A549 (cell line): Measurements from ENCODE around the gene MYO9A. TPM values are rescaled to one million over a fixed set of nuclear protein-coding genes. Genes with fewer than 3 reads are reported as not detected.

Experiments
- ATAC-seq, 2 experiments: fragments of 200-7000 bp in 1 of 2; fragments of >200 bp in 1 of 2; cut with Nextera tagmentation in 1 of 2; cut with Tn5 transposase in 1 of 2; 3 replicates each; pipeline versions ENCODE4 v1.8.0 to v1.9.1; 2018 to 2020; ENCODE audit warnings: mild to moderate bottlenecking in 1 of 2, moderate library complexity in 1 of 2
- CTCF ChIA-PET: fragments of 300-600 bp; sonication (Branson Sonifier 250); formaldehyde crosslinking; extraction: SDS; loops from one replicate; lab custom pipeline; 2021; ENCODE audit warnings: antibody characterized with exemption, inconsistent platforms; lab: Yijun Ruan, JAX
- POLR2A ChIA-PET: fragments of 350-600 bp; formaldehyde crosslinking; extraction: SDS; loops from one replicate; lab custom pipeline; 2021; ENCODE audit warnings: antibody characterized with exemption, inconsistent platforms; lab: Yijun Ruan, JAX
- DNase-seq, 2 experiments: peaks; one replicate each; pipeline versions ENCODE4 v3.0.0 to v3.0.0-alpha.2; 2011 to 2016; ENCODE audit warnings: low read depth in 1 of 2, low spot score in 1 of 2
- FAIRE-seq: peaks from 2 replicates; lab custom pipeline; 2011; peaks lifted over from hg19 to GRCh38; lab: Jason Lieb, UNC
- H3K27ac ChIP-seq, 2 experiments: fragments of >200 bp; sonication (Bioruptor Twin); formaldehyde crosslinking; 3 replicates each; pipeline ENCODE4 v1.5.1; 2016 to 2017
- H3K4me1 ChIP-seq: fragments of >200 bp; sonication (Bioruptor Twin); formaldehyde crosslinking; 3 replicates; pipeline ENCODE4 v1.6.1; 2016
- H3K4me2 ChIP-seq: fragments of >200 bp; sonication (Bioruptor Twin); formaldehyde crosslinking; 3 replicates; pipeline ENCODE4 v1.6.1; 2016
- H3K4me3 ChIP-seq: fragments of >200 bp; sonication (Bioruptor Twin); formaldehyde crosslinking; 3 replicates; pipeline ENCODE4 v1.5.1; 2016
- H3K9me3 ChIP-seq: fragments of >200 bp; sonication (Bioruptor Twin); formaldehyde crosslinking; 3 replicates; pipeline ENCODE4 v1.6.1; 2016
- CBX2 ChIP-seq: fragments of 200-600 bp; sonication (generic); IDR thresholded peaks from 2 replicates; pipeline ENCODE4 v1.6.1; 2016; ENCODE audit warnings: low read depth, mild to moderate bottlenecking, borderline replicate concordance
- CEBPB ChIP-seq, 2 experiments: fragments of >200 bp in 1 of 2; sonication (Bioruptor Twin) in 1 of 2; formaldehyde crosslinking in 1 of 2; IDR thresholded peaks; 2 replicates each; pipeline ENCODE4 v1.6.1; 2012 to 2016
- CHD2 ChIP-seq: fragments of 150-350 bp; IDR thresholded peaks from 2 replicates; pipeline ENCODE4 v1.6.1; 2014; ENCODE audit warnings: low read length; ENCODE audit not compliant: partially characterized antibody
- CHD4 ChIP-seq: fragments of 200-600 bp; sonication (generic); IDR thresholded peaks from 2 replicates; pipeline ENCODE4 v1.6.1; 2016; ENCODE audit warnings: antibody characterized with exemption, mild to moderate bottlenecking, borderline replicate concordance
- EP300 ChIP-seq, 2 experiments: fragments of >200 bp; sonication (Bioruptor Twin); formaldehyde crosslinking; IDR thresholded peaks; 2 replicates in 1 of 2; 3 replicates in 1 of 2; pipeline ENCODE4 v1.6.1; 2016 to 2017
- GATA3 ChIP-seq: IDR thresholded peaks from 2 replicates; pipeline ENCODE4 v1.6.1; 2012; ENCODE audit warnings: borderline replicate concordance
- HDAC2 ChIP-seq: fragments of 200-600 bp; sonication (generic); IDR thresholded peaks from 2 replicates; pipeline ENCODE4 v1.6.1; 2016
- HES2 ChIP-seq: fragments of >200 bp; sonication (Bioruptor Twin); formaldehyde crosslinking; IDR thresholded peaks from 2 replicates; pipeline ENCODE4 v1.6.1; 2016
- HOXB13 ChIP-seq: fragments of 250-450 bp; sonication (Bioruptor Pico); IDR thresholded peaks from 2 replicates; pipeline ENCODE4 v1.5.0; 2020; ENCODE audit warnings: low read depth, mild to moderate bottlenecking, moderate library complexity
- JUN ChIP-seq, 2 experiments: fragments of >200 bp; sonication (Bioruptor Twin); formaldehyde crosslinking; IDR thresholded peaks; 2 replicates in 1 of 2; 3 replicates in 1 of 2; pipeline ENCODE4 v1.6.1; 2016 to 2017
- MAFK ChIP-seq: fragments of 450-650 bp; IDR thresholded peaks from 2 replicates; pipeline ENCODE4 v1.6.1; 2014; ENCODE audit not compliant: partially characterized antibody
- MAX ChIP-seq: IDR thresholded peaks from 2 replicates; pipeline ENCODE4 v1.6.1; 2012
- MAZ ChIP-seq: fragments of 150-350 bp; IDR thresholded peaks from 2 replicates; pipeline ENCODE4 v1.6.1; 2014; ENCODE audit warnings: antibody characterized with exemption, low read depth, low read length, borderline replicate concordance
- NR3C1 ChIP-seq: fragments of >200 bp; sonication (Bioruptor Twin); formaldehyde crosslinking; IDR thresholded peaks from 3 replicates; pipeline ENCODE4 v1.6.1; 2017
- POLR2A ChIP-seq: IDR thresholded peaks from 2 replicates; pipeline ENCODE4 v1.6.1; 2012; ENCODE audit warnings: mild to moderate bottlenecking, low read length
- POLR2AphosphoS2 ChIP-seq: conservative IDR thresholded peaks from 2 replicates; pipeline ENCODE4 v1.6.1; 2012; ENCODE audit warnings: low read length, improper control_type of control experiment, inconsistent platforms
- RAD21 ChIP-seq, 2 experiments: fragments of >200 bp in 1 of 2; sonication (Bioruptor Twin) in 1 of 2; formaldehyde crosslinking in 1 of 2; IDR thresholded peaks in 1 of 2; conservative IDR thresholded peaks in 1 of 2; 2 replicates in 1 of 2; 3 replicates in 1 of 2; pipeline ENCODE4 v1.6.1; 2012 to 2018; ENCODE audit warnings: inconsistent platforms in 1 of 2
- RARB ChIP-seq: fragments of 250-450 bp; sonication (Bioruptor Pico); IDR thresholded peaks from 2 replicates; pipeline ENCODE4 v1.8.0; 2021; ENCODE audit warnings: mild to moderate bottlenecking, moderate library complexity
- REST ChIP-seq: fragments of 200-600 bp; sonication (generic); IDR thresholded peaks from 2 replicates; pipeline ENCODE4 v1.6.1; 2016; ENCODE audit warnings: antibody characterized with exemption, mild to moderate bottlenecking, moderate library complexity
- RFX5 ChIP-seq: fragments of 450-650 bp; IDR thresholded peaks from 2 replicates; pipeline ENCODE4 v1.7.1; 2014; ENCODE audit warnings: antibody characterized with exemption, mild to moderate bottlenecking, moderate library complexity
- RNF2 ChIP-seq: fragments of 200-600 bp; sonication (generic); IDR thresholded peaks from 2 replicates; pipeline ENCODE4 v1.6.1; 2016; ENCODE audit warnings: low read depth, mild to moderate bottlenecking, antibody characterized with exemption, moderate library complexity, borderline replicate concordance
- SMC3 ChIP-seq: fragments of >200 bp; sonication (Bioruptor Twin); formaldehyde crosslinking; IDR thresholded peaks from 3 replicates; pipeline ENCODE4 v1.6.1; 2018; ENCODE audit warnings: inconsistent platforms
- USF2 ChIP-seq: fragments of 450-650 bp; IDR thresholded peaks from 2 replicates; pipeline ENCODE4 v1.6.1; 2014; ENCODE audit warnings: antibody characterized with exemption
- ZC3H11A ChIP-seq: fragments of 450-650 bp; IDR thresholded peaks from 2 replicates; pipeline ENCODE4 v1.6.1; 2014; ENCODE audit warnings: antibody characterized with exemption, mild to moderate bottlenecking
- ZFP36 ChIP-seq: fragments of 450-650 bp; IDR thresholded peaks from 2 replicates; pipeline ENCODE4 v1.6.1; 2014; ENCODE audit warnings: borderline replicate concordance; ENCODE audit not compliant: partially characterized antibody
- ZNF302 ChIP-seq: fragments of 250-450 bp; sonication (Bioruptor Pico); IDR thresholded peaks from 2 replicates; pipeline ENCODE4 v1.9.0; 2021; ENCODE audit warnings: inconsistent platforms, mild to moderate bottlenecking, moderate library complexity
- ZSCAN20 ChIP-seq: fragments of 250-450 bp; sonication (Bioruptor Pico); IDR thresholded peaks from 2 replicates; pipeline ENCODE4 v1.8.0; 2022; ENCODE audit warnings: mild to moderate bottlenecking, moderate library complexity
- WGBS: methylation state at CpG from one replicate; pipeline ENCODE4 v1.1.6; 2017; ENCODE audit errors: missing lambda C conversion rate; 5-methylcytosine and 5-hydroxymethylcytosine counted together
- polyA plus RNA-seq, 4 experiments: library from polyadenylated mRNA; depleted of rRNA in 3 of 4; stranded (reverse); fragments of >200 nt; fragmentation: RNase III in 1 of 4; extraction: RNeasy Plus Mini Kit Qiagen cat#74134 plus additional on column Dnase treatment in 1 of 4; gene quantifications; 2 replicates in 3 of 4; 3 replicates in 1 of 4; pipeline ENCODE4 v1.2.3, GENCODE V29; 2011 to 2017

MYO9A gene
- polyA plus RNA-seq, 2 of the 4 experiments (the other 2 are of a cell fraction): 5.9 to 21.9 TPM

GRCh38 chr15:71806452-71806931, 311.5 kb downstream of the MYO9A start:
- ChIA-PET CTCF (interaction anchor here (1.2 to 13.3 kb wide), 5 partner anchors 26 to 365 kb away, joined by 3 to 522 read pairs (median 6); no protein-coding TSS in a partner anchor), POLR2A (no interaction called here)
- peak in 1 of 2 experiments; percentile 49 for DNase-seq
- Histone ChIP-seq H3K27ac (peak overlapping the region; percentile 77 to 84), H3K9me3 (no peaks in the 10 kb centered on the region), H3K4me1 (peaks cover 48% of the 10 kb centered on the region), H3K4me3 (no peak overlapping the region), H3K4me2 (peak overlapping the region; percentile 14)
- no peak for FAIRE-seq
- 0 out of 2 replicates have a peak, but pooled peaks have one; percentile 13 for TF ChIP-seq MAX
- no peak; a peak in 1 of 4 replicates for TF ChIP-seq CEBPB (IDR thresholded peaks at IDR 0.05)
- peak in 1 of 2 experiments; percentile 38; a peak in 2 of 5 replicates for TF ChIP-seq EP300 (IDR thresholded peaks at IDR 0.05)
- TF ChIP-seq JUN (IDR thresholded peaks at IDR 0.05): peak in 1 of 2 experiments; percentile 34; a peak in 1 of 5 replicates
- TF ChIP-seq MAFK: peak; percentile 97
- TF ChIP-seq GATA3: peak; percentile 42; the same call in 1 of the 2 replicates
- peak in 1 of 2 experiments; percentile 30; a peak in 3 of 6 replicates for ATAC-seq
- 30% methylated on average over 7 of the region's 7 CpGs for WGBS

- peak overlapping the region; percentile 29 for H3K4me2 ChIP-seq
- no peaks in the 10 kb centered on the region for H3K9me3 ChIP-seq
- H3K27ac ChIP-seq: peak overlapping the region; percentile 77 to 84
- no peak for TF ChIP-seq CHD2
- no peak for TF ChIP-seq RNF2
- no peak for TF ChIP-seq CHD4
- TF ChIP-seq RAD21 (conservative IDR thresholded peaks at IDR 0.05 in 1 of 2, IDR thresholded peaks at IDR 0.05 in 1 of 2): no peak
- no peak for TF ChIP-seq NR3C1
- no peak for TF ChIP-seq ZNF302
- ChIA-PET CTCF (interaction anchor here (0.8 to 13.3 kb wide), 10 partner anchors 13 to 831 kb away, joined by 3 to 522 read pairs (median 6); no protein-coding TSS in a partner anchor), POLR2A (no interaction called here)
- DNase-seq (no peak), FAIRE-seq (peak; percentile 81), ATAC-seq (no peak)
- H3K4me3 ChIP-seq: no peak overlapping the region
- H3K4me1 ChIP-seq: peaks cover 62% of the 10 kb centered on the region
- WGBS: 73% methylated on average over 6 of the region's 6 CpGs
Measured at GRCh38 chr15:71804695-71805470, 313.1 kb downstream of the MYO9A start.

GRCh38 chr15:71804226-71804625, 313.7 kb downstream of the MYO9A start:
- Histone ChIP-seq H3K4me3 (no peak overlapping the region), H3K27ac (peak overlapping the region; percentile 77 to 84), H3K4me1 (peaks cover 66% of the 10 kb centered on the region), H3K4me2 (no peak overlapping the region)
- CTCF ChIA-PET: interaction anchor here (0.8 to 13.3 kb wide), 8 partner anchors 13 to 830 kb away, joined by 3 to 522 read pairs (median 7); no protein-coding TSS in a partner anchor
- FAIRE-seq: no peak
- no peak for DNase-seq
- no peak for ATAC-seq
- WGBS: 82% methylated on average over 5 of the region's 5 CpGs
- no peak for TF ChIP-seq CEBPB (IDR thresholded peaks at IDR 0.05)
- TF ChIP-seq MAZ: no peak
- no peak for TF ChIP-seq HDAC2
- TF ChIP-seq POLR2A: no peak
- TF ChIP-seq ZFP36: no peak
- no peak for TF ChIP-seq CBX2
- TF ChIP-seq HES2: no peak
- TF ChIP-seq RARB (CRISPR knock-in tag): no peak
- no peak for TF ChIP-seq USF2
- no peak for TF ChIP-seq ZC3H11A
- no peak for TF ChIP-seq HOXB13
- no peak for TF ChIP-seq RFX5
- TF ChIP-seq REST: no peak
- TF ChIP-seq ZSCAN20 (CRISPR knock-in tag): no peak
- TF ChIP-seq ZNF302: no peak
- no peak for TF ChIP-seq CHD4
- no peak for TF ChIP-seq MAX
- TF ChIP-seq SMC3: no peak
- no peak for TF ChIP-seq EP300 (IDR thresholded peaks at IDR 0.05)
- TF ChIP-seq POLR2AphosphoS2: no peak
- TF ChIP-seq, all 56 proteins: peak for 0
- H3K9me3 ChIP-seq: 0 out of 3 replicates have a peak, but pooled peaks cover 5% of the 10 kb centered on the region
- POLR2A ChIA-PET: no interaction called here
